ENCODE data around the gene AIF1. TPM values are rescaled to one million over a fixed set of nuclear protein-coding genes. Genes with fewer than 3 reads are reported as not detected.

The AIF1 gene
- total RNA-seq, 4 donors from 2014 or later = 4.3 to 11.0 (median 4.8) TPM

GRCh38 chr6:31632279-31632946 is 17.4 kb downstream of the AIF1 start:
- DNase-seq = no peak
- in situ Hi-C loops (cut with MboI; ENCODE audit: low sequenced_read_pairs in 4 of 4) = no loop called here
- Histone ChIP-seq H3K27me3 (no peaks in the 10 kb centered on the region), H3K9me3 (no peaks in the 10 kb centered on the region), H3K4me1 (no peaks in the 10 kb centered on the region), H3K27ac (peak overlapping the region in 1 of 4 donors; percentile 3), H3K36me3 (peaks cover 2 to 100% of the 10 kb centered on the region in 2 donors), H3K4me3 (no peak overlapping the region)
- no peak for ATAC-seq
- TF ChIP-seq CTCF (IDR thresholded peaks at IDR 0.05 in 4 of 5, conservative IDR thresholded peaks at IDR 0.05 in 1 of 5) = no peak
- TF ChIP-seq POLR2A (IDR thresholded peaks at IDR 0.05) = no peak
- intact Hi-C loops (cut with DNase I; ENCODE audit: low total_unique reads) = no loop called here

- no peaks in the 10 kb centered on the region for H3K4me1 ChIP-seq
- no peaks in the 10 kb centered on the region for H3K9me3 ChIP-seq
- H3K27me3 ChIP-seq = no peaks in the 10 kb centered on the region
- intact Hi-C loops (cut with DNase I; ENCODE audit: low total_unique reads) = no loop called here
- peaks cover 0 to 99% of the 10 kb centered on the region in 2 donors for H3K36me3 ChIP-seq
- in situ Hi-C loops (cut with MboI; ENCODE audit: low sequenced_read_pairs in 4 of 4) = no loop called here
- no peak for ATAC-seq
- DNase-seq = no peak
- no peak overlapping the region for H3K27ac ChIP-seq
- TF ChIP-seq CTCF (IDR thresholded peaks at IDR 0.05 in 4 of 5, conservative IDR thresholded peaks at IDR 0.05 in 1 of 5) (no peak), POLR2A (IDR thresholded peaks at IDR 0.05) (no peak)
- no peak overlapping the region for H3K4me3 ChIP-seq
These were observed 18.4 kb downstream of the AIF1 start for GRCh38 chr6:31633447-31633846.

GRCh38 chr6:31634131-31634530 is 19.1 kb downstream of the AIF1 start:
- H3K27ac ChIP-seq = no peak overlapping the region

GRCh38 chr6:31634969-31635575 is 20.0 kb downstream of the AIF1 start:
- intact Hi-C loops (cut with DNase I; ENCODE audit: low total_unique reads) (no loop called here), in situ Hi-C loops (cut with MboI; ENCODE audit: low sequenced_read_pairs in 4 of 4) (no loop called here)
- ATAC-seq (no peak), DNase-seq (no peak)
- TF ChIP-seq CTCF (IDR thresholded peaks at IDR 0.05 in 4 of 5, conservative IDR thresholded peaks at IDR 0.05 in 1 of 5) (no peak), POLR2A (IDR thresholded peaks at IDR 0.05) (no peak)
- no peaks in the 10 kb centered on the region for H3K27me3 ChIP-seq
- H3K4me3 ChIP-seq = no peak overlapping the region
- H3K9me3 ChIP-seq = no peaks in the 10 kb centered on the region
- no peak overlapping the region for H3K27ac ChIP-seq
- H3K4me1 ChIP-seq = no peaks in the 10 kb centered on the region
- H3K36me3 ChIP-seq = peaks cover 0 to 96% of the 10 kb centered on the region in 2 donors

More at GRCh38 chr6:31634131-31634530, 19.1 kb downstream of the AIF1 start:
- Histone ChIP-seq H3K9me3 (no peaks in the 10 kb centered on the region), H3K4me3 (no peak overlapping the region), H3K27me3 (no peaks in the 10 kb centered on the region), H3K4me1 (no peaks in the 10 kb centered on the region), H3K36me3 (peaks cover 0 to 97% of the 10 kb centered on the region in 2 donors)
- DNase-seq (no peak), ATAC-seq (no peak)
- intact Hi-C loops (cut with DNase I; ENCODE audit: low total_unique reads) (no loop called here), in situ Hi-C loops (cut with MboI; ENCODE audit: low sequenced_read_pairs in 4 of 4) (no loop called here)
- no peak for TF ChIP-seq CTCF (IDR thresholded peaks at IDR 0.05 in 4 of 5, conservative IDR thresholded peaks at IDR 0.05 in 1 of 5)
- no peak for TF ChIP-seq POLR2A (IDR thresholded peaks at IDR 0.05)

Data from gastrocnemius medialis (tissue), 4 donors.